ENCODE measurements around the gene HOXA9.

HOXA9 gene

DNA sequence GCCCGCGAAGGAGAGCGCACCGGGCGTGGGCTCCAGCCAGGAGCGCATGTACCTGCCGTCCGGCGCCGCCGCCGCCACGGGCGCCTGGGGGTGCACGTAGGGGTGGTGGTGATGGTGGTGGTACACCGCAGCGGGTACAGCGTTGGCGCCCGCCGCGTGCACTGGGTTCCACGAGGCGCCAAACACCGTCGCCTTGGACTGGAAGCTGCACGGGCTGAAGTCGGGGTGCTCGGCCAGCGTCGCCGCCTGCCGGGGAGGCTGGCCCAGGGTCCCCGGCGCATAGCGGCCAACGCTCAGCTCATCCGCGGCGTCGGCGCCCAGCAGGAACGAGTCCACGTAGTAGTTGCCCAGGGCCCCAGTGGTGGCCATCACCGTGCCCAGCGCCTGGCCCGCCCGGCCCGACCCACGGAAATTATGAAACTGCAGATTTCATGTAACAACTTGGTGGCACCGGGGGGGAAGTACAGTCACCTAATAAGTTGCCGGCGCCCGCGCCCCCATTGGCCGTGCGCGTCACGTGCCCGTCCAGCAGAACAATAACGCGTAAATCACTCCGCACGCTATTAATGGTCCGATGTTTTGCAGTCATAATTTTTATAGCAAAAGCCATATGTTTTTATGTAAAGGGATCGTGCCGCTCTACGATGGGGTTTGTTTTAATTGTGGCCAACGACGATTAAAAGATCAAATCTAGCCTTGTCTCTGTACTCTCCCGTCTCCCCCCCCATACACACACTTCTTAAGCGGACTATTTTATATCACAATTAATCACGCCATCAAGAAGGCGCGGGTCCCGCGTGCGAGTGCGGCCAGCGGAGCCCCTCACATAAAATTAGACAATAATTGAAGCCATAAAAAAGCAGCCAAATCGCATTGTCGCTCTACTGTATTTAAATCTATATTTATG lies at the start of gene HOXA9:
Gene HOXA9, minus strand, starts transcription at position 449 of the 907 bp plus-strand sequence. Its CDS starts 80 bp downstream, at position 369.
- no peak for DNase-seq

DNA sequence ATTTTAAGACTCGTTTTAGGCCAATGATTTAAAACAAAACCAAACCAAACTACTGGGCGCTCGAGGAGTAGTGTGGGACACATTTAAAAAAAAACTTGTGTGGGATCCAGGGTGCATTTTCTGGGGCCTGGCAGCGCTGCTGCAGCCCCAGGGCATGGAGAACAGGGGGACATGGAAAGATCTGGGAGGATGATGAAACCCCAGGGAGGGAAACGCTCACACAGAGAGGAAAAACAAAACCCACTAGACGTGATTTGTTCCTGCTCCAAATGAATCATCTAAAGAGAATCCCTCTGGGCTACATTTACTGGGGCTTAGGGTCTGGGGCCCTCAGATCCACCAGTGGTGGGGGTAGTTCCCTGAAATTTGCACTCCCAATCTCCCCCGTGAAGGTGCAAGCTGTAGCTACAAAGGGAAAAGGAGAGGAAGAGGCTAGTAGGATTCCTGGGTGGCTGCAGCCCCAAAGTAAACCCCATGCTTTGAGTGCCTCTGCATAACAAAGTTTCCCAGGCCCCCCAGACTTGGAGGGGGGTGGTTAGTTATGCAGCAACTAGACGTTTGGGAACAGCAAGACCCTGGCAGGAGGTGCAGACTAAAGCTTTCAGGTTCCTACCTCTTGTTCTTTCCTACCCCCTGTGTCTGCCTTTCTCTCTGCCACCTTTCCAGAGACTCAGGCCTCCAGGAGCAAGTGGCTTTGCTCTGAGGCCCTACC lies 49.1 kb upstream of the HOXA9 start:
- DNase-seq = no peak

DNA sequence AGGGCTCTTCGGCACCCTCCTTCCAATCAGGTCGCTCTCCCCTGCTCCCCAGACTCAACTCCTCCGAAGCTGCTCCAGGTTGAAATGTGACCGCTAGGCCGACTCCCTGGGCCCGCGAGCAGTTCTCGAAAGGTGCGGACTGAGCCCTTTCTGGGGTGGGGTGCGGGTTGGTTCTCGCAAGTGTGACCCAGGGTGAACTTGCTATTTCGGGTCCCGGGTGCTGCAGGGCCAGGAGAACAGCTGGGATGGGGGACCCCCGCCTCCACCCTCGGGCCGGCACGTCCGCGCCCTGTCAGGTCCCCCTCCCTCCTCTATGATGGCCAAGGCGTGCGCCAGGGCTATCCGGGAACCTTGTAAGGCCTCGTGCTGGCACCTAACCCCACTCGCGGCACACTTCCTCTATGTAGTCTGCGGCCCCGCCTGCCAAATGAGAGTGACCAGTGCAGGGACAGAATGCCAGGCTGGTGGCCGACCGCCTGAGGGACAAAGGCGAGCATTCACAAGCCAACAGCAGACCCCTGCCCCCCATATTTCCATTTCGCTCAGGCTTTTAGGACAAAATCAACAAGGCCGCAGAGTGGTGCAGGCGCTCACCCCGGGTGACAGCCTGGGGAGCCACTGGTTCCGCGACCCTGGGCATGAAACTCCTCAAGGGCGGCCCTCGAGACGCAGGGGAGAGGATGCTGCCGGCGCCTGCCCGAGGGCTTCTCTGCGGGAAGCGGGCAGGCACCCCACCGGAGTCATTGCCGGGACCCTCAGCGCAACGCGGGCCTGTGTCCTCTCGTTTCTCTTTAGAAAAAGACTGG lies 48.3 kb upstream of the HOXA9 start:
- no peak for DNase-seq

DNA sequence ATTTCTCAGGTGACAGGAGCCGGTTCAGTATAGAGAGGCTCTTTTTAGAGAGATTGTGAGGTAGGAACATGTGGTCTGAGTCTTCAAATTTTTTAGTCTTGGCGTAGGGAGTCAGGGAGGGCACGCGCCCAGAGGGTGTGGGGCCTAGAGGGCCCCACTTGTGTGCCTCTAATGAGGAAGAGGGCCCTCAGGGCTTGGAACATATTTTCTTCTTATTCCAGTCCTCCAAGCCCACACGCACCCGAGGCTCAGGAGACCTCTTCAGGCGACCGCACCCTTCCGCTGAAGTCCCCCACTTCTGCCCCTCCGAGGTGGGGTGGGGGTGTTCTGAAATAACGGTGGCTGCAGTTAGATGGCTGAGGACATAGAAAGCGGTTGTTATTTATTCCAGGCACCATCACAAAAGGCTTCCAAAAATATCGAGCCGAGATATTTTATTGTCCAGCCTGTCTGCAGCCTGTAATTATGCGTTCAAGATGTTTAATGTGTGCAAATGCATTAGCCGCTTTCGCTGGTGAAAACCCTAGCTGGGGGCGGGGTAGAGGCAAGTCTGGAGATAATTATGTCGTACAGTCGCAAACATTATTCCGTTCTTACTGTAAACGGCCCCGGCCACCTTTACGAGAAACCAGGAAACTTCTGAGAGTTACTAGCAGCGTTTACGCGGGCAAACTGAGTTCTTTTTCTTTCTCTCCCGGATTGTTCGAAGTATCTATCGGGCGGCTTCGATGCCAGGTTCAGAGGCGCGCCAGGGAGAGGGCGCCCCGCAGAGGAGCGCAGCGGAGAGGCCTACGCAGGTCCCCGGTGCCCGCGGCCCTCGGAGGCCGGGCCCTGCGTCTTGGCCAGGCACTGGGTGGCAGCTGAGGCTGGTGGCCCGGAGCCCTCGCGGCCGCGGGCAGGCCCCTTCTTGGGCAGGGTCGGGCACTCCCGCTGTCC lies 47.4 kb upstream of the HOXA9 start:
- peak; percentile 91 for DNase-seq

DNA sequence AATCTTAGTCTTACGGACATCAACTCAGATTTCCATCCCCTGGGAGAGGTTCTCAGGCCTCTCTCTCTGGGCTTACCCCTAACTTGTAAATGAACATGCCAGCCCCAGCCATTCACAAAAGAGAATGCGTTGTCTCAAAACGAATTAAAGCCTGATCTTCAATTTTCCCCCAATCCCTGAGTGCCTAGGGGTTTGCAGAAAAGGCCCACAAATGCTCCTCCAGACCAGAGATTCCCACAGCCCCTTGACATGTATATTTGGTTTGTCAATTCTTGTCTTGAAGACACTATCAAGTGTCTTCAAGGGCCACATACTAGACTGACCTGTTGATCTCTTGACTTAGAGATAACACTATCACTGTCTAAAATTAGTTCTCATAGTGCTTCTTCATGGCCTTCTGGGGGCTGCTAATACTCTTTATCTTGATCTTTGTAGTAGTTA lies 46.4 kb upstream of the HOXA9 start:
- DNase-seq = no peak

DNA sequence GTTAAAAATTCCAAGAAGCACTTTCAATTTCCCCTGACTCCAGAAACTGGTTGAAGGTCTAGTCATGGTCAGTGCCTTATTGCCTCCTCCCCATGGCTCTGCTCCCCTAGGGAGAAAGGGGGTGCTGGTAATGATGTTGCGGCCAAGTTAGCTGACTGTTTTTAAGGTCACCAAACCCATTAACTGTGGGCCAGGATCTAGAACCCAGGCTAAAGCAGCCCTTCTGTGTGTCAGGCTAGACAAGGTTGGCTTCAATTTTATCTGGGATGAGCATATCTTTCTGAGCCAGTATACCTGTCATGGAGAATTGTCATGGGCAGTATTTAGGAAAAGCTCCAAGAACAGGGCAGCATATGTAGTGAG lies 45.7 kb upstream of the HOXA9 start:
- no peak for DNase-seq

DNA sequence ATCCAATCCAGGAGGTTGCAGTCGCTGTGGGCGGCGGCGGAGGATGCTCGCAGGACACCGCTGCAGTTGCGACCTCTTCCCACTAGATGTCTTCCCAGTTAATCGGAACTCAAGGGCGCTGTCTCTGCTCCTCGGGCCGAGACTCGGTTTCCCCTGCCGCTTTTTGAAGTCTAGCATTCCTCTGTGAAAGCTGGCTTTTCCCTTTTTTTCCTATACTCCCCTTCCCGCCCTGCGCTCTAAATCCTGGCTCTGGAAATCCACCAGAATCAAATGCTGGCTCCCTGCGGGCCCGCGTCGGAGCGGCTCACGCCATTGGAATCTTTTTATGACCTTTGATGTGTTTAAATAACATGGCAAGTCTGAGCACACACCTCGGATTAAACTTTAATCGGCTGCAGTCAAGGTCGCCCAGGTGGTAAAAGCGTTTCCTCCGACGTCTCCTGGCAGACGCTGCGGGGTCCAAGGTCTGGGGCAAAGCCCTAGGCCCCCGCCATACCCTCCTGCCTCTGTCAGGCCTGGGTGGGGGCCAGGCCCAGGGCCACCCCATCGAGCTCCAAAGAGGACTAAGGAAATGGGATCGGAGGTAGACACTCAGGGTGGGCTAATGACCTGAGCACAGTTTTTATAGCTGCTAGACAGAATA lies 45.2 kb upstream of the HOXA9 start:
- DNase-seq = peak; percentile 60

DNA sequence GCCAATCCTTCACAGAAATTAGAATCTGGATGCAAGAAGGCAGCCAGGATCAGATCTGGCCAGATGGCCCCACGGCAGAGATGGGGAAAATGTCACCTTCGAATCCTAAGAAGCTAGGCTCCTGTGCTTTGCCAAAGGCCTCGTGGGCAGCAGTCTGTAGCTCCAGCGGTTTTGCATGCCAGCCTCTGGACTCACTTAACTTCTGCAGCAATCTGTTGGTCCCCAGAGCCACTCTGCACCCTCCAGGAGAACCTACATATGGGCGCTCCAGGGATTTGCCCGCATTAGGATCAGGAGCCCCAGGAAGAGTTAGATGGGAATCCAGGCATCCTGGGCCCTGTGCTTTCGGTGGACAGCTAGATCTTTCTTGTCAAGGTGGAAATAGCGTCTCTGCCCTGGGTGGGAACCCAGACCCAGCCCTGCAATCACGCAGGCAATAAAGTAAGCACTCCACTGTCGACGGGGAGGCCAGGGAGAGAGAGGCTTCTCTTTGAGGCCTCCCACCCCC lies 44.6 kb upstream of the HOXA9 start:
- DNase-seq = no peak

DNA sequence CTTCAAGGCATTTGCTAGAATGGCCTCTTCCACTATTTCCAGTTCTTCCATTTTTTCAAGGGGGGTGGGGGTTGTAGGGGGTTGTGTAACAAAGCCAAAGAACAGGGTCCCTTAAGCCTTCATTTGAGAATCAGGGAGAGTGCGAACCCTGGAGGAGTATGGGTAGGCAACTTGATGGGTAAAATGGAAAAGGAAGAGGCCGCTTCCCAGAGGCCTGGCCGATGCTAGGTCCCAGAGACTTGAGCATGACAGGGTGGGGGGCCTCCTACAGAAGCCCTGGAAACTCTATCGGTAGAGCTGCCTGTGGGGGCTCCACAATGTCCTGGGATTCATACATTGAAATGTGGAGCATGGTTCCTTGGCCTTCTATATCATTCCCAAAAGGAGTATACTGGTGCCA lies 43.7 kb upstream of the HOXA9 start:
- no peak for DNase-seq

DNA sequence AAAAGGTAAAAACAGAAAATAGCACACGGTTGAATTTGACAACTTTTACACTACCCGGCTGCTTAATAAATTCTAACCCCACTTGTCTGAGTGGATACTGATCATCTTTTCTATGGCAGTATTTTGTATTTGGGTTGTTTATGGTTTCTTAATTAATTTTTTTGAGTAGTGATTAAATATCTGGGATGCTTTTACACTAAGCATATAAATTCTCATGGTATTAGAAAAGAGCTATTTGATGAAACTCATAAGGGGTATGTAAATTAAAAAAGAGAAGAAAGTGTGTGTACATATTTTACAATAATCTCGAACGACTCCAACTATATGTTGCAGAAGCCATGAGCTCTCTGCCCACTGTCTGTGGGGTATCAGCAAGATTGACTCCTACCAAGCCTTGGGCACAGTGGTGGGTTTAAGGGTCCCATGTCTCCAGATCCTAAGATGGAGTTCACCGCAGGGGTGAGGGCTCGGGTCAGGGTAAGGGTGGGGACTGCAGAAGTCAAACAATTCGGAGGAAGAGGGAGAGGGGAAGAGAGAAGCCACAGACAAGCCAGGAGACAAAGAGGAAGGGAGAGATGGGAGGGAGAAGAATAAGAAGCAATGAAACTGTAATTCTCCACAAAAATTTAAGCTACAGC lies 42.1 kb upstream of the HOXA9 start:
- DNase-seq = no peak

DNA sequence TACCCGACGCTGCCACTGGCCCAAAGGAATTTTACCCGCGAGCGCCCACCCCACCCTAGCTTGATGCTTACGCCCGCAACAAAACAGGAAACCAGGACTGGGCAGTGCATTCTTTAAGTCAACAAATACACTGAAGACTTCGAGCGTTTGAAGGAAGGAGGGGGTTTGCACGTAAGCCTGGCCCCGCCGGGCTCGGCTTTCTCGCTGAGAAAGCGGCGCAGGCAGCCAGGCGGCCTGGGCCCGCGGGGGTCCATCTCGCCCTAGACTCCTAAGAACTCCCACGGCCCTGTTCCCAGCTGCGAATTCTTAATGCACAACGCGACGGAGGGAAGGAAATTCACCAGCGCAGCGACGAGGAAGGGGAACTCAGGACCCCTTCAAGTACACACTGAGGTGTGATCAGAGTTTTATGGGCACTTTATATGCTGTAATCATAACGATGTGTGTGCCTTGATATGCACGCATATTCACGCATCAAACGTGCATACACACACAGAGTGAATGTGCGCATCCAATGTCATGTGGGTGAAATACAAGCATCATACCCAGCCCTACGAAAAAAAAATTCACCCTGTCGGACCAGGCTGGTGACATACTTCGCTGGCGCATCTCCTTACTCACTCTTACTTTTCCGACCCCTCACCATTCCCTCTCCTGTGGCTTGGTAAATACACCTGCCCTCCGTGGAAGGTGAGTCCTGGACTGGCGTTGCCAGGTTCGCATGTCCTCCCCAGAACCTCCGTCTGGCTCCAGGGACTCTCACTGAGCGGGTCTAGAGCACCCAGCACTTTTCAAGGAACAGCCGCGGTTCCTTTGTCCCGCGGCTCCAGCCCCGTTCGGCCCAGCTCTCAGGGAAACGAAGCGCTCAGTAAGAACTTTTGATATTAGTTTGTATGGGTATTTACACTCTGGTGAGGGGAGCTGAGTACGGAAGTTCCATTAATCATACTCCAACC lies 40.3 kb upstream of the HOXA9 start:
- DNase-seq = peak; percentile 58

DNA sequence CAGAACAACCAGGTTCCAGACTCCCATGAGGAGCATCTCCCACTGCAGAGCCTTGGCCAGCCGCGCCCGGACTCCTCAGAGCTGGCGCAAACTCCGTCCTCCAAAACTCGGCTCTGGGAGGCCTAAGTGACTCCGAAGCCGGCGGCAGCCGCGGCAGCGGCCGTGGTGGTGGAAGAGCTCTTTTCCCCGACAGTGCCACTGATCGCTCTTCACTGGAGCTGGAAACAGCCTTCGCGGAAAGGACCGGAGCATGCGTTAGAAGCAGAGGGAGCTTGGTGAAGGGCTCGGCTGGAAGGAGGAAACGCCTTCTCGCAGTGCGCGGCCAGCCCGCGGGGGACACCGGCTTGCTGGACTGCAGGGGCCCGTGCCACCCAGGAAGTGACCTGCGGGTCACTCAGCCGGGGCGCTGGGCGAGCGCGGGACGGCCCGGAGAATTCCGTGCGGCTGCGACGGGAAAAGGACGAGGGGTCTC lies 39.5 kb upstream of the HOXA9 start:
- DNase-seq = peak; percentile 72

DNA sequence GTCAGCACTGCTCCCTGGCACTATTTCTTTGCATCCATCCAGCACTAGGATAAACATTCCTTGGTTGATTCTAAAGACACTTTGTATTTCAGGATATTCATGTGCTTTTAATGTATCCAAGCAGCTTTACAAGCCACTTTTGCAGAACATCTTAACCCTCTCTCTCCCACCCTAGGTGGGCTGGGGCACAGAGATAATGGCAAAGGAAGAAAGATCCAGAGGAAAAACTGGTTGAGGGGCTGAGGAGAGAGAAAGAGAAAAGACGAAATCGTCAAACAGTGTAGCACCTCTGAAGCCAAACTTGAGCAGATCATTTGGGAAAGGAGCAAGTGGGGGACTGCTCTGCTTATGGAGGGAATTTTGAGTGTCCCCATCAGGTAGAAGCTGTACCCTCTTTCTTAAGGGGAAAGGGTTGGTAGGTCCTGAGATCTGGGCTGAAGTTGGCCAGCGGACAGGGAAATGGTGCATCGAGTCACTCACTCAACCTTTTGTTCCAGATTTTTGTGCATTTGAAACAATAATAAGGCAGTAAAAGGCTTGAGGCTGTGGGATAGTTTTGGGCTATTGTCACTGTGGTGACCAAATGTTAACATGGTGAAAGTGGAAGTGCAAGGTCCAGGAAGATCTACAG lies 38.7 kb upstream of the HOXA9 start:
- no peak for DNase-seq

DNA sequence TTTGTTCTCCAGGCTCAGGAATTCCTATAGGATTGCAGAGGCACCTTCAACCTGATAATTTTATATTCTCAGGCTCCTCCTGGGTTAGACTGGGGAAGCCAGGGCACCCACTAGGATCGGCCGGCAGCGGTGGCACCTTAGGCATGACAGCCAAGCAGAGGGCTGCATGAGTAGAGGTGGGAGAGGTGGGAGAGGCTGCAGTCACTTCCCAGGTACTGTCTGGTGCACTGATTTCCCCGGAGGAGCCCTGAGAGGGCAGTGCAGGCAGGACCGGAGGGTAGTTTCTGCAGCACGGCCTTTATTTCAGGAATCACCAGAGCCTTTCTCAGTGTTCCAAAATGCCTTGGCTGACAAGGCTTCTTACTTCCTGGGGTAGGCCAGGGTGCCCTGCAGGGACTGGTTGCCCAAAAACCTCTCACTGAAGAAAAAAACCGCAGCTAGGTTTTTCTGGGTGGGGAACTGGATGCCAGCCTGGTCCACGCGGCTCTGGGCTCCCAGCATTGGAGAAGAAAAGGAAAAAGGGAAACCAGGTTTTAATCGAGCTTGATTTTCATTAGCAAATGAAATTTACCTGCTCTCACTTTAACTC lies 38.1 kb upstream of the HOXA9 start:
- DNase-seq = no peak

DNA sequence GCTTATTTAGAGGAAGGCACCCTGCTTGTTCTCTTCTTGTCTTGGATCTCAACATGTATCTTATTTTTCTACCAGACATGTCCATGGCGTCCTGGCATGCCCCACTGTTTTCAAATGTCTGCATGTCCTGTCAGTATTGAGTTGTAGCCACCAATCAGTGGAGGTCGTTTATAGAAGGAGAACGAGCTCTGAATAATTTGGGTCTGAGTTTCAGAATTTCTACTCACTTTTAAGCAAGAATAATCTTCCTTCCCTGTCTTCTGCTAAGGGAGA lies 37.5 kb upstream of the HOXA9 start:
- no peak for DNase-seq

DNA sequence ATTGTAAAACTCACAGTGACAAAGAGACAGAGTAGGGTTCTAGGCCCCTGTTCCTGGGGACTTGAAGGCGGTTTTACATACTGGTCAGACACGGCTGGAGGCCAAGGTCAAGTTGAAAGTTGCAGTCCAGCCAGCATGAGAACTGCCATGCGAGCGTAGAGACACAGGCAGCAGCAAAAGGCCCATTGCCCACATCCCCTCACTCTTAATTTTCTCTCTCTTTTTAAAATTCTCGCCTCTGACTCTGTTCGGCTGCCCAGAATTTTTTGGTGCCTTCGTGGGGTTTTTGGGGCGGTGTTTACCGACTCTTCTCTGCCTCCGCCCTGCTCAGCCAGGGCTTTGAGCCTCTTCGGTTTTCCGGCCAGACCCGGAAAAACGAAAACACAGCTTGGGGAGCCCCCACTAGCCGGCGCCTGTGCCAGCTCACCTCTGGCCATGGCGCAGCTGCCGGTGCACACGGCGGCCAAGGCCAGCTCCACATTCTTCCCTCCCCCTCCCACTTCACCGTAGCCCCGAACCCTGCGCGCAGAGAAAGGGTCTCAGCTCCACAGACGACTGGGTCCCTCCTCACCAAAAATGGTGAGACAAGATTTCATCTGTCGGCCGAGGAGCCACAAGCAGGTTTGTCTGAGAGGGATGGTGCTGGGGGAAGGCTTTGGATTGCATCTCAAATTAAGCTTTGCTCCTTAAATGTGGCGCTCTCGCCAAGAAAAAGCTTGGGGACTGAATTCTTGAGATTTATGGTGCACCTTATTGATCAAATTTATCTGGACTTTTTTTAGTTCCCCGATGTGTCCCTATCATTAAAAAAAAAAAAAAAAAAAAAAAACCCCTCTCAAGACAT lies 36.9 kb upstream of the HOXA9 start:
- DNase-seq = no peak

DNA sequence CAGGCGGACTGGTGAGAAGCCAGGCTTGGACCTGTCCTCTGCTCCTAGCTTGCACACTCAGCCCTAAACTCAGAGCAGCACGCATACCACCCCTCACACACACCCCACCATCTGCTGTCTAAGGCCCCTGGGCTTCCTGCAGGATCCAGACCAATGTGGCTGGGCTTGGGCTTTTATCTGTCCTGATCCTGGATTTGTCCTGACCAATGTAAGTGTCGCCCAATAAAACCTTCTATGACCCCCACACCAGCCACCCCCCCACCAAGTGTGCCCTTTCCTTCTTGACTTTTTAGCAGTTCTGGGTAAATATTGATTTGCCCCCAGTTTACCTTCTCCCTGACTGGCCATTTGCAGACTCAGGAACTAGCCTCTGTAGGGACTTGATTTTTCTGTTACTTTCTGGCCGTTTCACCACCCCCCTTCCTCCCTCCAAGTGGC lies 36.3 kb upstream of the HOXA9 start:
- DNase-seq = peak; percentile 55

Data from NCI-H69 (cell line).